ENCODE data around the gene STK32C.

STK32C gene

GRCh38 chr10:132247943-132248342 lies 59.8 kb downstream of the STK32C start:
- DNase-seq, result no peak

- no peak for DNase-seq
These were observed 61.5 kb downstream of the STK32C start for GRCh38 chr10:132246296-132246695.

DNA sequence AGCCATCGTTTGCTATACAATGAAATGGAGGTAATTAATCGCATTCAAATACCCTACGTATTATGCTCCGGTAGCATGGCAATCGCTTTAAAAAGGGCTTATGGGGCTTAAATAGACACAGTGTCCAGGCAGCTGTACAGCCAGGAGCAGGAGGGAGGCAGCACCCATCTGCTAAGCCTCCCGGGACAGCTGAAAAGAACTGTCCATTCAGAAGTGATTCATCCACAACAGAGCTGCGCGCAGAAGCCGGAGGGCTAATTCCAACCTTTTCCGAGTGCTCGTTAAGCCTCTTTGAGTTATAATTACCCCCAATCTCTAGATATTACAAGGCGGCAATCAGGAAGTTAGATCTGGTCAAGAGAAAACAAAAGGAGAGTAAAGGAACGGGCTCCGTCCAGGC lies 62.7 kb downstream of the STK32C start:
- DNase-seq, result no peak

DNA sequence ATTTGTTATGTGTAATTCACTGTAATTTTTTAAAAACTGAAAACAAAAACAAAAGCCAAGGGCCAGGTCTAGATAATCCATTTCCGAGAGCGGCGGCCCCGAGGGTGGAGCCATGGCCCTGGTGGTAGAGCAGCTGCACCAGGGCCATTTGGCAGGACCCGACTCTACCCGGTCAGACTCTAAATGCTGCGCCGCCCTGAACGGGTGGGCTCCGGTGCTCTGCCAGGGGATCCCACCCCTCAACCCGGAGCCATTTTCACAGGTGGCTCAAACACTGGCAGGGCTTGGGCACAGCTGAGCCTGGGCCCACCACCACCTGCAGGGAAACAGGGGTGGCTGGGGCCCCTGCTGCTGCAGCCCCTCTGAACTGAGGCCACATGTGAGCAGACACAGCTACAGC lies 64.1 kb downstream of the STK32C start:
- DNase-seq, result no peak

DNA sequence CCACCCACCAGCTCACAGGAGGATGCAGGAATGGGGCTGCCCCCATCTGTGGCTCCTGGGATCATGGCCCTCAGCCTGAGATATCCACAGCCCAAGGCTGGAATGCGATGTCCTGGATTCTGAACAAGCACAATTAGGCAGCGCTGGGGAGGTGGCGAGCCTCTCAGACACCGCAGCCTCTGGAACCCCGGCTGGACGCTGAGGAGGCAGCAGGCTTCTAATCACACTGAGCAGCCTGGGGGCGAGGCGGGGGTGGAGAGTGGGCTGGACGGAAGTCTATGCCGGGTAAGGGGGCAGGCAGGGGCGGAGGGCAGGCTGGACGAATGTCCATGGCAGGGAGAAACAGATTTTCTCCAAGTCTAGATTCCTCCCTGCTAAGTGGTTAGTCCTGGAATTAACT lies 64.6 kb downstream of the STK32C start:
- DNase-seq, result no peak

- no peak for DNase-seq
These were observed 65.5 kb downstream of the STK32C start for GRCh38 chr10:132242103-132242840.

DNA sequence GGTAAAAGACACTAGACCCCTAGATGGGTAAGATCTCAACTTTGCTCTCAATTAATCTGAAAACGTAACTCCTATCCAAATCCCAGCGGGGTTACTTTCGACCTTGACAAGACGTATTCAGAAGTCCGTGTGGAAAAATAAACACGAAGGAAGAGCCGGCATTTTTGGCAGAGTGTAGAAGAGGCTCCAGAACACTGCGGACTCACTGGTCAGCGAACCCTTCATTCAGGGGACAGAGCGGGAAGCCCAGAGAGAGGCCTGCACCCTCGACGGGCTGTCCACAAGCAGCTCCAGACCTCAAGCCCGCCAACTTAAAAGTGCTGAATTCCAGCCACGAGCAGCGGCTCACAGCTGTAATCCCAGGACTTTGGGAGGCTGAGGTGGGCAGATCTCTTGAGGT lies 66.3 kb downstream of the STK32C start:
- no peak for DNase-seq

GRCh38 chr10:132241086-132241485 lies 66.7 kb downstream of the STK32C start:
- DNase-seq, result no peak

GRCh38 chr10:132240581-132240980 lies 67.2 kb downstream of the STK32C start:
- DNase-seq, result no peak

DNA sequence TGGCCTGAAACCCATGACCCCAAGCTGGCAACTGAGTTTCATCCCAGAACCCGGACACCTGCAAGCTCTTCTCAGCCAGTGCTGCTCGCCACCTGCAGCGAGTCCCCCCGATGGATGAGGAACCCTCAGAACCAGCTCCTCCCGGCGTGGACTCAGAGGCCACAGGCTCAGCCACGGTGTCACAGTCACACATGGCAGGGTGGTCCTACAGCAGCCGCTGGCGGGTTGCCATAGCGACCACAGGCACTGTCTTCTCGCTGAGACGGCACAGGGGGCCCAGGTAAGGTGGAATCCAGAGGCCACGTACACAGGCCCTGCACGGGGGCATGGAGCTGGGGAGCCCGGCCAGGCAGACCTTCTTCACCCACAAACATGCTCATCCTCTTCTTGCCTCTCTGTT lies 67.6 kb downstream of the STK32C start:
- DNase-seq, result no peak

GRCh38 chr10:132239126-132240031 lies 68.4 kb downstream of the STK32C start:
- no peak for DNase-seq

DNA sequence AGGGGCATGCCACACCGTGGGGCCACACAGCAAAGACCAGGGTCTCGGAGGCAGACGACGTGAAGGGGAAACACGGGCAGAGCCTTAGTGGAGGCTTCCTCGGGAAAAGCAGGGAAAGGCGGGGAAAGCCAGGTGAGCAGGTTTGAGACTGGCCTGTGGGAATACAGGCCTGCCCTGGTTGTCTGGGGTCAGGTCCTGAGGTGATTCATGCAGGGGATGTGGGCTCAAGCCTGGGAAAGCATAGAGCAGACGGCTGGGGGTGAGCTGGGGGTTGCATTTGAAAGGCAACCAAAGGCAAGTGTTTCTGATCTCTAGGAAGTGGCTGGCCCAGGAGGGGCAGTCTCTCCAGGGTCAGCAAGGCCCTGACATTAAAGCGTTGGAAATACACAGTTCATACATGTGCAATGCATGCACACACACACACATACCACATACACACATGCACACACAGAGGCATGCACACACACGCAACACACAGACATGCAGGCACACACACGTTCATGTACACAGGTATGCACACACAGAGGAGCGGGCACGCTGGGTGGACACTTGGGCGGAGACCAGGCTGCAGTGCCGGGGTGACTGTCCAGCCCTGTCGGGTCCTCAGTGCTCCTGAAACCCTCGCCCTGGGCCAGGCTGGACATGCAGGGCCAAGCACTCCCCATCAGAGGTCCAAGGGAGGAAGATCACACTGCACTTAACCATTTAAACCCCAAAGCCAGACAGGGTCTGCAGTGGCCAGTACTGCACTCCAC lies 69.2 kb downstream of the STK32C start:
- DNase-seq, result no peak

GRCh38 chr10:132237871-132238270 lies 69.9 kb downstream of the STK32C start:
- peak in 3 of 4 experiments; percentile 19 to 38 (median 34) for DNase-seq

- no peak for DNase-seq
These were observed 70.4 kb downstream of the STK32C start for GRCh38 chr10:132237396-132237795.

DNA sequence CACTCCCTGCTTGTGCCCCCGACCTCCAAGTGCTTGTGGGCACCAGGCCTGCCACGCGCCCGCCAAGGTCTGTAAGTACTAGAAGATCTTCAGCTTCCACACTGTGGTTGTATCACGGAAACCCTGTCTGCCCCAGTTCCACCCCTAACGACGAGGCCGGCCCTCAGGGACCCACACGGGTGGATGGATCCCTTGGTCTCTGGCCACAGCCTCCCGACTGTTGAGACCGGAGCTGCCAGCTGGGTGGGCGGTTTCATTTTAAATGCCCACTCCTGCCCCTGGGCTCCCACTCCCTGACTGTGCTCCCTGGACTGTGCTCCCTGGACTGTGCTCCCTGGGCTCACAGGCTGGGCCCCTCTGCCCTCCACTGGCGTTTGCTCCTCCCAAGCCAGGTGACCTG lies 70.9 kb downstream of the STK32C start:
- DNase-seq, result no peak

DNA sequence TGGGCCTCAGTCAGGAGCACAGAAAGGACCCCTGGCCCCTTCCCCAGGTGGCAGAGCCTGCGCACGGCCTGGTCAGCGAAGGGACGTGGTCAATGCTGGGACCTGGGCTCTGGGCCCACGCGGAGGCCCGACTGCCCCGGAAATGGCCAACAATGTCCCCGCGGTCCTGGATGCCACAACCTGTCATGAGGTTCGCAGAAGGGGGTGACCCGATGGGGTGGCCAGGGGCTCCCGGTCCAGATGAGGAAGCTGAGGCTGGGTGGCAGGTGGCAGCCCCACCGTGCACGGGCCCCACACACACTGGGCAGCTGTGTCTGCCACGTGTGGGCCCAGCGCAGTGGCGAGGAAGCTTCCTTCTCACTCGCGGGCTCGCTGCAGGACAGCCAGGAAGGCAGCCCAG lies 71.6 kb downstream of the STK32C start:
- no peak for DNase-seq

GRCh38 chr10:132234860-132235259 lies 72.9 kb downstream of the STK32C start:
- no peak for DNase-seq

- no peak for DNase-seq
These were observed 74.2 kb downstream of the STK32C start for GRCh38 chr10:132233501-132234085.

- DNase-seq, result no peak
These were observed 74.8 kb downstream of the STK32C start for GRCh38 chr10:132232981-132233380.

GRCh38 chr10:132232023-132232951 lies 75.5 kb downstream of the STK32C start:
- peak; percentile 82 to 94 (median 90) for DNase-seq

DNA sequence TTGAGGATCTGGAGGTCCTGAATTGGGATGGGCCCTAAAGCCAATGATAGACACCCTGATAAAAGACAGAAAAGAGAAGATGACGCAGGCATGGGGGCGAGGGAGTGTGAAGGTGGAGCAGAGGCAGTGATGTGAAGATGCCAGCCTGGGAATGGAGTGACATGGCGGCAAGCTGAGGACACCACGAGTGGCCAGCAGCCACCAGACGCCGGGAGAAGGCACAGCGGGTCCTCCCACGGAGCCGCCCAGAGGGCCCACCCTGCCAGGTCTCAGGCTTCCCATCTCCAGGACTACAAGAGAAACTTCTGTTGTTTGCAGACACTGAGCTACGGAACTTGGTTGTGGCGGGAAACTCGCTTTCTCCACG lies 76.1 kb downstream of the STK32C start:
- no peak for DNase-seq

Measured in suppressor macrophage (primary cell).